ENCODE measurements around the gene NKAIN4.

NKAIN4 gene

GRCh38 chr20:63264519-63264918, 10.3 kb upstream of the NKAIN4 start:
- Mint-ChIP-seq H3K27me3 (peaks cover 19 to 71% of the 10 kb centered on the region in 2 donors), H3K9me3 (no peaks in the 10 kb centered on the region), H3K27ac (no peak overlapping the region), H3K4me3 (no peak overlapping the region), H3K4me1 (ENCODE audit: low read depth in 2 of 2) (peaks cover 4 to 5% of the 10 kb centered on the region in 2 donors), H3K36me3 (ENCODE audit: insufficient read depth) (no peaks in the 10 kb centered on the region)
- no peak for ATAC-seq (replicated peaks)
- DNase-seq, result no peak

- no peak overlapping the region for H3K4me3 Mint-ChIP-seq
- H3K27me3 Mint-ChIP-seq, result peaks cover 24 to 76% of the 10 kb centered on the region in 2 donors
- H3K9me3 Mint-ChIP-seq, result no peaks in the 10 kb centered on the region
- no peak overlapping the region for H3K27ac Mint-ChIP-seq
- no peak for DNase-seq
- ATAC-seq (replicated peaks), result no peak
- no peaks in the 10 kb centered on the region for H3K36me3 Mint-ChIP-seq (ENCODE audit: insufficient read depth)
- H3K4me1 Mint-ChIP-seq (ENCODE audit: low read depth in 2 of 2), result peaks cover 4 to 5% of the 10 kb centered on the region in 2 donors
These were observed 9.7 kb upstream of the NKAIN4 start for GRCh38 chr20:63264000-63264399.

- DNase-seq, result no peak
- ATAC-seq (replicated peaks), result no peak
- peak overlapping the region; percentile 44 to 76 for H3K27ac Mint-ChIP-seq
- H3K36me3 Mint-ChIP-seq (ENCODE audit: insufficient read depth), result no peaks in the 10 kb centered on the region
- H3K4me3 Mint-ChIP-seq, result no peak overlapping the region
- H3K9me3 Mint-ChIP-seq, result no peaks in the 10 kb centered on the region
- H3K27me3 Mint-ChIP-seq, result peaks cover 28 to 81% of the 10 kb centered on the region in 2 donors
- H3K4me1 Mint-ChIP-seq (ENCODE audit: low read depth in 2 of 2), result peaks cover 4 to 5% of the 10 kb centered on the region in 2 donors
These were observed 8.6 kb upstream of the NKAIN4 start for GRCh38 chr20:63262836-63263235.

GRCh38 chr20:63261795-63262528, 7.7 kb upstream of the NKAIN4 start:
- Mint-ChIP-seq H3K36me3 (ENCODE audit: insufficient read depth) (no peaks in the 10 kb centered on the region), H3K4me3 (no peak overlapping the region), H3K9me3 (no peaks in the 10 kb centered on the region), H3K27me3 (peaks cover 28 to 81% of the 10 kb centered on the region in 2 donors), H3K4me1 (ENCODE audit: low read depth in 2 of 2) (peaks cover 4 to 5% of the 10 kb centered on the region in 2 donors), H3K27ac (peak overlapping the region; percentile 44 to 76)
- DNase-seq, result no peak
- no peak for ATAC-seq (replicated peaks)

- H3K9me3 Mint-ChIP-seq, result no peaks in the 10 kb centered on the region
- H3K4me3 Mint-ChIP-seq, result no peak overlapping the region
- H3K27ac Mint-ChIP-seq, result no peak overlapping the region
- DNase-seq (no peak), ATAC-seq (replicated peaks) (no peak)
- H3K36me3 Mint-ChIP-seq (ENCODE audit: insufficient read depth), result no peaks in the 10 kb centered on the region
- H3K27me3 Mint-ChIP-seq, result peaks cover 32 to 86% of the 10 kb centered on the region in 2 donors
- peaks cover 4 to 5% of the 10 kb centered on the region in 2 donors for H3K4me1 Mint-ChIP-seq (ENCODE audit: low read depth in 2 of 2)
These were observed 7.0 kb upstream of the NKAIN4 start for GRCh38 chr20:63261060-63261794.

- H3K27ac Mint-ChIP-seq, result no peak overlapping the region
These were observed 6.3 kb upstream of the NKAIN4 start for GRCh38 chr20:63260521-63260920.

GRCh38 chr20:63259734-63260460, 5.6 kb upstream of the NKAIN4 start:
- no peak overlapping the region for H3K4me3 Mint-ChIP-seq
- peaks cover 45 to 94% of the 10 kb centered on the region in 2 donors for H3K27me3 Mint-ChIP-seq
- H3K27ac Mint-ChIP-seq, result no peak overlapping the region
- ATAC-seq (replicated peaks), result no peak
- no peaks in the 10 kb centered on the region for H3K9me3 Mint-ChIP-seq
- H3K4me1 Mint-ChIP-seq (ENCODE audit: low read depth in 2 of 2), result peaks cover 4 to 7% of the 10 kb centered on the region in 2 donors
- no peaks in the 10 kb centered on the region for H3K36me3 Mint-ChIP-seq (ENCODE audit: insufficient read depth)
- DNase-seq, result no peak

More at GRCh38 chr20:63260521-63260920, 6.3 kb upstream of the NKAIN4 start:
- no peak for DNase-seq
- Mint-ChIP-seq H3K4me1 (ENCODE audit: low read depth in 2 of 2) (peaks cover 4 to 5% of the 10 kb centered on the region in 2 donors), H3K4me3 (no peak overlapping the region), H3K27me3 (peaks cover 38 to 93% of the 10 kb centered on the region in 2 donors), H3K9me3 (no peaks in the 10 kb centered on the region), H3K36me3 (ENCODE audit: insufficient read depth) (no peaks in the 10 kb centered on the region)
- ATAC-seq (replicated peaks), result no peak

GRCh38 chr20:63258781-63259180, 4.5 kb upstream of the NKAIN4 start:
- Mint-ChIP-seq H3K4me1 (ENCODE audit: low read depth in 2 of 2) (peaks cover 4 to 9% of the 10 kb centered on the region in 2 donors), H3K27ac (no peak overlapping the region)
- no peak for ATAC-seq (replicated peaks)

GRCh38 chr20:63257629-63258028, 3.4 kb upstream of the NKAIN4 start:
- Mint-ChIP-seq H3K4me3 (no peak overlapping the region), H3K36me3 (ENCODE audit: insufficient read depth) (no peaks in the 10 kb centered on the region), H3K9me3 (no peaks in the 10 kb centered on the region), H3K27ac (no peak overlapping the region), H3K4me1 (ENCODE audit: low read depth in 2 of 2) (peaks cover 8 to 15% of the 10 kb centered on the region in 2 donors), H3K27me3 (peaks cover 48 to 86% of the 10 kb centered on the region in 2 donors)
- DNase-seq (no peak), ATAC-seq (replicated peaks) (no peak)

More at GRCh38 chr20:63258781-63259180, 4.5 kb upstream of the NKAIN4 start:
- DNase-seq, result no peak
- H3K36me3 Mint-ChIP-seq (ENCODE audit: insufficient read depth), result no peaks in the 10 kb centered on the region
- H3K9me3 Mint-ChIP-seq, result no peaks in the 10 kb centered on the region
- peaks cover 42 to 88% of the 10 kb centered on the region in 2 donors for H3K27me3 Mint-ChIP-seq
- H3K4me3 Mint-ChIP-seq, result no peak overlapping the region

- no peaks in the 10 kb centered on the region for H3K36me3 Mint-ChIP-seq (ENCODE audit: insufficient read depth)
- ATAC-seq (replicated peaks) (no peak), DNase-seq (no peak)
- peaks cover 4 to 12% of the 10 kb centered on the region in 2 donors for H3K4me1 Mint-ChIP-seq (ENCODE audit: low read depth in 2 of 2)
- no peak overlapping the region for H3K4me3 Mint-ChIP-seq
- H3K27me3 Mint-ChIP-seq, result peaks cover 55 to 86% of the 10 kb centered on the region in 2 donors
- no peaks in the 10 kb centered on the region for H3K9me3 Mint-ChIP-seq
- peak overlapping the region in 1 of 2 donors; percentile 45 for H3K27ac Mint-ChIP-seq
These were observed 2.7 kb upstream of the NKAIN4 start for GRCh38 chr20:63256954-63257353.

GRCh38 chr20:63255931-63256704, 1.9 kb upstream of the NKAIN4 start:
- Mint-ChIP-seq H3K27ac (no peak overlapping the region), H3K4me1 (ENCODE audit: low read depth in 2 of 2) (peaks cover 4 to 12% of the 10 kb centered on the region in 2 donors), H3K36me3 (ENCODE audit: insufficient read depth) (no peaks in the 10 kb centered on the region), H3K4me3 (no peak overlapping the region), H3K9me3 (no peaks in the 10 kb centered on the region), H3K27me3 (peaks cover 60 to 89% of the 10 kb centered on the region in 2 donors)
- DNase-seq (no peak), ATAC-seq (replicated peaks) (no peak)

GRCh38 chr20:63254606-63255384, 532 bp upstream of the NKAIN4 start:
- DNase-seq (no peak), ATAC-seq (replicated peaks) (no peak)
- Mint-ChIP-seq H3K27me3 (peaks cover 65 to 91% of the 10 kb centered on the region in 2 donors), H3K36me3 (ENCODE audit: insufficient read depth) (no peaks in the 10 kb centered on the region), H3K4me1 (ENCODE audit: low read depth in 2 of 2) (peaks cover 4 to 12% of the 10 kb centered on the region in 2 donors), H3K9me3 (no peaks in the 10 kb centered on the region), H3K27ac (no peak overlapping the region), H3K4me3 (peak overlapping the region in 1 of 2 donors; percentile 48)

Measured in effector memory CD8-positive, alpha-beta T cell (primary cell).